HEK293 (cell line): Measurements from ENCODE around the gene GEN1.
A peak's percentile ranks its signal among the peaks of the same experiment; 100 is the strongest.

Experiments
- CTCF ChIA-PET: fragments of 350-600 bp; formaldehyde crosslinking; extraction: SDS; loops from one replicate; lab custom pipeline; 2021; ENCODE audit warnings: antibody characterized with exemption; lab: Yijun Ruan, JAX
- POLR2A ChIA-PET: fragments of 300-600 bp; formaldehyde crosslinking; extraction: SDS; loops from one replicate; lab custom pipeline; 2020; ENCODE audit warnings: antibody characterized with exemption, inconsistent platforms; lab: Yijun Ruan, JAX
- H3K27ac ChIP-seq: fragments of 200-500 bp; sonication (Bioruptor generic); 2 replicates; pipeline ENCODE4 v1.5.1; 2014; ENCODE audit warnings: low read depth, low read length, control low read depth, inconsistent platforms; ENCODE audit errors: extremely low read depth
- H3K36me3 ChIP-seq, 2 experiments: fragments of 200-500 bp in 1 of 2; sonication (Bioruptor generic) in 1 of 2; 1 replicate in 1 of 2; 2 replicates in 1 of 2; pipeline ENCODE4 v1.5.1; 2014 to 2017; ENCODE audit warnings: inconsistent platforms in 2 of 2, low read length in 2 of 2; ENCODE audit not compliant: control insufficient read depth in 2 of 2, insufficient read depth in 1 of 2
- H3K4me1 ChIP-seq: fragments of 200-500 bp; sonication (Bioruptor generic); 2 replicates; pipeline ENCODE4 v1.5.1; 2014; ENCODE audit warnings: mild to moderate bottlenecking, low read length, inconsistent platforms; ENCODE audit not compliant: control insufficient read depth, insufficient read depth
- H3K4me3 ChIP-seq: 2 replicates; pipeline ENCODE4 v1.5.1; 2011; ENCODE audit warnings: low read depth, mild to moderate bottlenecking, control low read depth, low read length, moderate library complexity
- H3K9me3 ChIP-seq: fragments of 200-500 bp; sonication (Bioruptor generic); 2 replicates; pipeline ENCODE4 v1.5.1; 2014; ENCODE audit warnings: low read depth, low read length, inconsistent platforms; ENCODE audit not compliant: control insufficient read depth, insufficient read depth
- GLIS1 ChIP-seq: fragments of 450-650 bp; formaldehyde crosslinking; IDR thresholded peaks from 2 replicates; pipeline ENCODE4 v1.5.1; 2016; ENCODE audit warnings: missing biosample characterization, missing genetic modification characterization
- KLF7 ChIP-seq: fragments of 450-650 bp; formaldehyde crosslinking; IDR thresholded peaks from 2 replicates; pipeline ENCODE4 v1.5.1; 2016; ENCODE audit warnings: missing biosample characterization, missing genetic modification characterization, borderline replicate concordance
- KLF9 ChIP-seq: fragments of 450-650 bp; formaldehyde crosslinking; IDR thresholded peaks from 2 replicates; pipeline ENCODE4 v1.5.1; 2016; ENCODE audit warnings: missing biosample characterization, missing genetic modification characterization, low read depth
- OVOL3 ChIP-seq: fragments of 450-650 bp; formaldehyde crosslinking; IDR thresholded peaks from 2 replicates; pipeline ENCODE4 v1.5.1; 2016; ENCODE audit warnings: missing biosample characterization, missing genetic modification characterization
- ZBTB20 ChIP-seq: fragments of 450-650 bp; formaldehyde crosslinking; IDR thresholded peaks from 2 replicates; pipeline ENCODE4 v1.5.1; 2016; ENCODE audit warnings: missing biosample characterization, missing genetic modification characterization
- ZBTB8A ChIP-seq: fragments of 450-650 bp; formaldehyde crosslinking; IDR thresholded peaks from 2 replicates; pipeline ENCODE4 v1.5.1; 2016; ENCODE audit warnings: missing biosample characterization, missing genetic modification characterization
- ZFP41 ChIP-seq: fragments of 450-650 bp; formaldehyde crosslinking; IDR thresholded peaks from 2 replicates; pipeline ENCODE4 v1.5.1; 2016; ENCODE audit warnings: missing biosample characterization, missing genetic modification characterization, borderline replicate concordance
- ZFP69B ChIP-seq: fragments of 450-650 bp; formaldehyde crosslinking; IDR thresholded peaks from 2 replicates; pipeline ENCODE4 v1.5.1; 2016; ENCODE audit warnings: missing biosample characterization, missing genetic modification characterization
- ZNF121 ChIP-seq: fragments of 450-650 bp; formaldehyde crosslinking; IDR thresholded peaks from 2 replicates; pipeline ENCODE4 v1.5.1; 2016; ENCODE audit warnings: missing biosample characterization, missing genetic modification characterization
- ZNF138 ChIP-seq: fragments of 450-650 bp; formaldehyde crosslinking; IDR thresholded peaks from 2 replicates; pipeline ENCODE4 v1.5.1; 2016; ENCODE audit warnings: missing biosample characterization, missing genetic modification characterization, borderline replicate concordance
- ZNF146 ChIP-seq: fragments of 450-650 bp; formaldehyde crosslinking; IDR thresholded peaks from 2 replicates; pipeline ENCODE4 v1.5.1; 2016; ENCODE audit warnings: missing biosample characterization, missing genetic modification characterization
- ZNF302 ChIP-seq: fragments of 450-650 bp; formaldehyde crosslinking; IDR thresholded peaks from 2 replicates; pipeline ENCODE4 v1.5.1; 2016; ENCODE audit warnings: missing biosample characterization, missing genetic modification characterization, low read depth
- ZNF391 ChIP-seq: fragments of 450-650 bp; formaldehyde crosslinking; IDR thresholded peaks from 2 replicates; pipeline ENCODE4 v1.5.1; 2016; ENCODE audit warnings: low read depth, missing biosample characterization, missing genetic modification characterization, borderline replicate concordance
- ZNF394 ChIP-seq: fragments of 450-650 bp; formaldehyde crosslinking; IDR thresholded peaks from 2 replicates; pipeline ENCODE4 v1.5.1; 2016; ENCODE audit warnings: missing biosample characterization, missing genetic modification characterization, mild to moderate bottlenecking, moderate library complexity, borderline replicate concordance
- ZNF792 ChIP-seq: fragments of 450-650 bp; formaldehyde crosslinking; IDR thresholded peaks from 2 replicates; pipeline ENCODE4 v1.5.1; 2016; ENCODE audit warnings: missing biosample characterization, missing genetic modification characterization
- ZNF837 ChIP-seq: fragments of 450-650 bp; formaldehyde crosslinking; IDR thresholded peaks from 2 replicates; pipeline ENCODE4 v1.5.1; 2016; ENCODE audit warnings: missing biosample characterization, missing genetic modification characterization
- ZSCAN23 ChIP-seq: fragments of 450-650 bp; formaldehyde crosslinking; IDR thresholded peaks from 2 replicates; pipeline ENCODE4 v1.5.1; 2016; ENCODE audit warnings: missing biosample characterization, missing genetic modification characterization
- TF ChIP-seq, protein P1 (sequence below): fragments of 450-650 bp; formaldehyde crosslinking; IDR thresholded peaks from 2 replicates; pipeline ENCODE4 v1.5.1; 2016; ENCODE audit warnings: missing biosample characterization, missing genetic modification characterization, low read depth
- TF ChIP-seq, protein P2 (sequence below): fragments of 450-650 bp; formaldehyde crosslinking; IDR thresholded peaks from 2 replicates; pipeline ENCODE4 v1.5.1; 2016; ENCODE audit warnings: missing biosample characterization, missing genetic modification characterization
- TF ChIP-seq, protein P3 (sequence below): IDR thresholded peaks from 2 replicates; pipeline ENCODE4 v1.6.1; 2011; ENCODE audit warnings: mild to moderate bottlenecking, low read depth, low read length, borderline replicate concordance

GEN1 gene

DNA sequence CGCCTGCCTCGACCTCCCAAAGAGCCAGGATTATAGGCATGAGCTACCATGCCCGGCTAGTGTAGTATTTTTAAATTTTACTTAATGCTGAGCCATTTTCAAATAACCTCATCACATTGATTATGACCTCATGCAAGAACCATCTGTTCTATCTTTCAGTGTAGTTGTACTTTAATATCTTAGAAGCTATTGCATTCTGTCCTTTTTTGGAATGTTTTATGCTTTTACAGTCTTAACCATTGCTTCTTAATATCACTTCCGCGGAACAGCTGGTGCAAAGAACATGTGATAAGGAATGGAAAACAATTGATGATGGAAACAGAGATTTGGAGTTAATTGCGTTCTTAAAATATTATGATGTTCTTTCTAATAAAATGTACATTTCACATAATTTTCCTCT, 2.7 kb downstream of the GEN1 start:
- H3K27ac ChIP-seq: no peak overlapping the region
- peaks cover 16% of the 10 kb centered on the region; the same call in 1 of the 2 replicates for H3K4me1 ChIP-seq
- H3K36me3 ChIP-seq: peaks cover 0 to 15% of the 10 kb centered on the region in 2 experiments; a peak in 2 of 3 replicates
- TF ChIP-seq, protein P1, sequence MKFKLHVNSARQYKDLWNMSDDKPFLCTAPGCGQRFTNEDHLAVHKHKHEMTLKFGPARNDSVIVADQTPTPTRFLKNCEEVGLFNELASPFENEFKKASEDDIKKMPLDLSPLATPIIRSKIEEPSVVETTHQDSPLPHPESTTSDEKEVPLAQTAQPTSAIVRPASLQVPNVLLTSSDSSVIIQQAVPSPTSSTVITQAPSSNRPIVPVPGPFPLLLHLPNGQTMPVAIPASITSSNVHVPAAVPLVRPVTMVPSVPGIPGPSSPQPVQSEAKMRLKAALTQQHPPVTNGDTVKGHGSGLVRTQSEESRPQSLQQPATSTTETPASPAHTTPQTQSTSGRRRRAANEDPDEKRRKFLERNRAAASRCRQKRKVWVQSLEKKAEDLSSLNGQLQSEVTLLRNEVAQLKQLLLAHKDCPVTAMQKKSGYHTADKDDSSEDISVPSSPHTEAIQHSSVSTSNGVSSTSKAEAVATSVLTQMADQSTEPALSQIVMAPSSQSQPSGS (tag by site-specific recombination): 0 out of 2 replicates have a peak, but pooled peaks have one; percentile 31
- TF ChIP-seq ZFP69B (tag by site-specific recombination): no peak
- TF ChIP-seq, all 188 proteins: peak for 1
- POLR2A ChIA-PET: no interaction called here
- CTCF ChIA-PET: interaction anchor here (1.5 kb wide), 1 partner anchor 10 kb away, joined by 4 read pairs; no protein-coding TSS in a partner anchor
- Histone ChIP-seq H3K4me3 (no peak overlapping the region), H3K9me3 (no peaks in the 10 kb centered on the region)

DNA sequence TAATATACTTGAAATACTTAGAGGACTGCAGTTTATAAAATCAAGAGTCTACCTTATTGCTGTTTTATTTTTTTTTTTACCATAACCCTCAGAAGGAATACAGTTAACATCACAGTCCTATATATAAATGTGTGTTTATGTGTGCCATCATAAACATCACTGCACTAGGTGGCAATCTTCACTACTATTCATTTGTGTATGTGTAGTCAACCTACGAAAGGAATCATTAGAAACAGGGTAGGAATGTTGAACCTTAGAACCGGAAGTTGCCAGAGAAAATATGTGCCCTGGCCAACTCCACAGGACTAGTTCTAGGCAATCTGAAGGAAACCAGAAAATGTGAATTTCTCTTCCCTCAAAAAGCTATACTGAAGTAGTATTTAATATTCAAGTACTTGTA, 3.4 kb downstream of the GEN1 start:
- Histone ChIP-seq H3K27ac (no peak overlapping the region), H3K4me3 (no peak overlapping the region), H3K36me3 (peaks cover 4 to 18% of the 10 kb centered on the region in 2 experiments; a peak in 2 of 3 replicates), H3K4me1 (peaks cover 16% of the 10 kb centered on the region; the same call in 1 of the 2 replicates), H3K9me3 (no peaks in the 10 kb centered on the region)
- CTCF ChIA-PET: interaction anchor here (1.5 kb wide), 1 partner anchor 9 kb away, joined by 4 read pairs; no protein-coding TSS in a partner anchor
- TF ChIP-seq ZNF121: no peak
- no peak for TF ChIP-seq KLF7
- TF ChIP-seq ZBTB8A (tag by site-specific recombination): no peak
- TF ChIP-seq, protein P2, sequence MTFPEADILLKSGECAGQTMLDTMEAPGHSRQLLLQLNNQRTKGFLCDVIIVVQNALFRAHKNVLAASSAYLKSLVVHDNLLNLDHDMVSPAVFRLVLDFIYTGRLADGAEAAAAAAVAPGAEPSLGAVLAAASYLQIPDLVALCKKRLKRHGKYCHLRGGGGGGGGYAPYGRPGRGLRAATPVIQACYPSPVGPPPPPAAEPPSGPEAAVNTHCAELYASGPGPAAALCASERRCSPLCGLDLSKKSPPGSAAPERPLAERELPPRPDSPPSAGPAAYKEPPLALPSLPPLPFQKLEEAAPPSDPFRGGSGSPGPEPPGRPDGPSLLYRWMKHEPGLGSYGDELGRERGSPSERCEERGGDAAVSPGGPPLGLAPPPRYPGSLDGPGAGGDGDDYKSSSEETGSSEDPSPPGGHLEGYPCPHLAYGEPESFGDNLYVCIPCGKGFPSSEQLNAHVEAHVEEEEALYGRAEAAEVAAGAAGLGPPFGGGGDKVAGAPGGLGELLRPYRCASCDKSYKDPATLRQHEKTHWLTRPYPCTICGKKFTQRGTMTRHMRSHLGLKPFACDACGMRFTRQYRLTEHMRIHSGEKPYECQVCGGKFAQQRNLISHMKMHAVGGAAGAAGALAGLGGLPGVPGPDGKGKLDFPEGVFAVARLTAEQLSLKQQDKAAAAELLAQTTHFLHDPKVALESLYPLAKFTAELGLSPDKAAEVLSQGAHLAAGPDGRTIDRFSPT: no peak
- TF ChIP-seq GLIS1: no peak
- TF ChIP-seq KLF9 (tag by site-specific recombination): no peak
- TF ChIP-seq ZNF302 (tag by site-specific recombination): no peak
- TF ChIP-seq ZNF146 (tag by site-specific recombination): no peak
- no peak for TF ChIP-seq ZBTB20 (tag by site-specific recombination)
- no peak for TF ChIP-seq OVOL3
- TF ChIP-seq, protein P3, sequence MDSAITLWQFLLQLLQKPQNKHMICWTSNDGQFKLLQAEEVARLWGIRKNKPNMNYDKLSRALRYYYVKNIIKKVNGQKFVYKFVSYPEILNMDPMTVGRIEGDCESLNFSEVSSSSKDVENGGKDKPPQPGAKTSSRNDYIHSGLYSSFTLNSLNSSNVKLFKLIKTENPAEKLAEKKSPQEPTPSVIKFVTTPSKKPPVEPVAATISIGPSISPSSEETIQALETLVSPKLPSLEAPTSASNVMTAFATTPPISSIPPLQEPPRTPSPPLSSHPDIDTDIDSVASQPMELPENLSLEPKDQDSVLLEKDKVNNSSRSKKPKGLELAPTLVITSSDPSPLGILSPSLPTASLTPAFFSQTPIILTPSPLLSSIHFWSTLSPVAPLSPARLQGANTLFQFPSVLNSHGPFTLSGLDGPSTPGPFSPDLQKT: no peak
- TF ChIP-seq ZNF837 (tag by site-specific recombination): no peak
- no peak for TF ChIP-seq ZNF394
- TF ChIP-seq ZNF138: no peak
- TF ChIP-seq ZSCAN23 (tag by site-specific recombination): no peak
- no peak for TF ChIP-seq ZFP41 (tag by site-specific recombination)
- no peak for TF ChIP-seq ZNF391 (tag by site-specific recombination)
- no peak for TF ChIP-seq ZNF792
- TF ChIP-seq, protein P1 (tag by site-specific recombination): no peak
- POLR2A ChIA-PET: no interaction called here
